NCI-H524 treated with DMSO at 0.1 percent for 48 hours (cell line): Measurements from ENCODE around the gene EMSY.
"Not testable (repeated sequence)": the region's sequence is repeated elsewhere in the genome, so short reads cannot be mapped to it uniquely, and the experiment has no call there.

Experiments used
- DNase-seq: peaks from one replicate; lab custom pipeline; 2025; lab: John Stamatoyannopoulos, UW

EMSY gene

DNA sequence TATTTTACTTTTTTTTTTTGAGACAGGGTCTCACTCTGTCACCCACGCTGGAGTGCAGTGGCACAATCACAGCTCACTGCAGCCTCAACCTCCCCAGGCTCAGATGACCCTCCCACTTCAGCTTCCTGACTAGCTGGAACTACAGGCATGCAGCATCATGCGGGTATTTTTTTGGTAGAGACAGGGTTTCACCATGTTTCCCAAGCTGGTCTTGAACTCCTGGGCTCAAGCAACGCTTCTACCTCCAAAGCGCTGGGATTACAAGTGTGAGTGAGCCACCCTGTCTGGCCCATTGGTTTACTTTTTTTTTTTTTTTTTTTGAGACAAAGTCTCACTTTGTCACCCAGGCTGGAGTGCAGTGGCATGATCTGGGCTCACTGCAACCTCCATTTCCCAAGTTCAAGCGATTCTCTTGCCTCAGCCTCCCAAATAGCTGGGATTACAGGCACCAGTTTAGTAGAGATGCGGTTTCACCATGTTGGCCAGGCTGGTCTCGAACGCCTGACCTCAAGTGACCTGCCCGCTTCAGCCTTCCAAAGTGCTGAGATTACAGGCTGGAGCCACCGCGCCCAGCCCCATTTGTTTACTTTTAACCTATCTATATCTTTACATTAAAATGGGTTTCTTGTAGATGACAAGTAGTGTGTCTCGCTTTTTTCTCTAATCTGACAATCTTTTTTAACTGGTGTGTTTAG, 127.5 kb downstream of the EMSY start:
- not testable (repeated sequence) for DNase-seq

DNA sequence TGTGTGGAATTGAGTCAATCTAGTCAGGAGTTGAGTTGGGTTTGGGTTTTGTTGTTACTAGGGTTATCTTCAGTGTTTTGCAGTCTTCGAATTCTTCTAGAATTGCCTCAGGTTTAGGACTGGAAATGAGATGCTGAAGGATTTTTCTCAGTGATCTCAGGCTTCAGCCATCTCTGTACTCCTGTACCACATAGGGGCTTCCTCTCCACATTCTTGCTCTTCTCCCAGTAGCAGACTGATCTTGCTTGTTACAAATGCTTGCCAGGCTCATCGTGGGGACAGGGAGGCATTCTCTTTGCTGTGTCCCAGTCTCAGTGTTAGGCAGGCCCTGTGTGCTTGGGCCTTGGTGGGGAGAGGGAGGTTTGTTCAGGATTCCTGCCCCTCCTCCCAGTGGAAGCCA, 129.6 kb downstream of the EMSY start:
- DNase-seq = no peak

DNA sequence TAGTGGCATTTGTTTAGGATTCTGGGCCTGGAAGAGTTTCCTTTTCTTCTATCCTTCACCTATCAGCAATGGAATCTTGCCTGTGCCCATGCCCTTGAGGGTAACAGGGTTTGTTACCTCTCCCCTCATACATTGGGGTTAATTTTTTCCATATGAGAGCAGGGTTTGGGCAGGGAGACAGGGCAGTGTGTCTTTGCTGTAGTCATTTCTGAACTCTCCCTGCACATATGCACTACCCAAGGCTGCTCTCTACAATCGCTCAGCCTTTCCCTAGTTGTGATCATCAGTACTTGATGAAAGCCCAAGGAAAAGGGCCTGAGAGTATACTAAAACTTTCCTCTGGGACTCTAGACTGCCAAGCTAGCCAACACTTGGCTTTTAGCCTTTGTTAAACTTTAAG, 130.1 kb downstream of the EMSY start:
- no peak for DNase-seq

DNA sequence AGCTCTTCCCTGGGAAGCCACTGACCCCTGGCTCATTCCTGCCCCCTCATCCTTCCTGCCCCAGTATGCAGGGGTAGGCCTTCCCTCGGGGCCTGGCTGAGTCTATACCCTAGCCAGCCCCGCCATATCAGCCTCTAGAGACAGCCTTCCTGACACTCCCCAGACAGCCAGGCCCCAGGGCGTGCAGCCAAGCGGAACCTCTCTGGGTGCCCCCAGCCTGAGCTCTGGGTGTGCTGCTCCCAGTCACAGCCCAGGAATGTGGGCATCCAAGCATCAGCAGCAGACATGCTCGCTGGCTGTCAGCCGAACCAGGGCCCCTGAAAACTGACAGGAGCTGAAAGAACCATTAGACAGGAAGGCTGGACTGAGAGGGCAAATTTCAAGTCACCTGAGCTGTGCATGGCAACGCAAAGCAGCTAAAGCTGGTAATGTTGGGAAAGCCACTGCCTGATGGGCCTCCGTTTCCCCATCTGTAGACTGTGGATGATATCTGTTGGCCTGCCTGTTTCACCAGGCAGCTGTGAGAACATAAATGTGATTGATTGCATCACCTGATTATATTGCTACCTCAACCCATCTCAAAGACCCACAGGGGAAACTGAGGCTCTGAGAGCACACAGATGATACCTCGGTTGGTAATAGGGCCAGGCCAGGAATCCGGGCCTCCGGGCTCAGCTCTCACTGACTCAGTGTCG, 132.6 kb downstream of the EMSY start:
- no peak for DNase-seq

DNA sequence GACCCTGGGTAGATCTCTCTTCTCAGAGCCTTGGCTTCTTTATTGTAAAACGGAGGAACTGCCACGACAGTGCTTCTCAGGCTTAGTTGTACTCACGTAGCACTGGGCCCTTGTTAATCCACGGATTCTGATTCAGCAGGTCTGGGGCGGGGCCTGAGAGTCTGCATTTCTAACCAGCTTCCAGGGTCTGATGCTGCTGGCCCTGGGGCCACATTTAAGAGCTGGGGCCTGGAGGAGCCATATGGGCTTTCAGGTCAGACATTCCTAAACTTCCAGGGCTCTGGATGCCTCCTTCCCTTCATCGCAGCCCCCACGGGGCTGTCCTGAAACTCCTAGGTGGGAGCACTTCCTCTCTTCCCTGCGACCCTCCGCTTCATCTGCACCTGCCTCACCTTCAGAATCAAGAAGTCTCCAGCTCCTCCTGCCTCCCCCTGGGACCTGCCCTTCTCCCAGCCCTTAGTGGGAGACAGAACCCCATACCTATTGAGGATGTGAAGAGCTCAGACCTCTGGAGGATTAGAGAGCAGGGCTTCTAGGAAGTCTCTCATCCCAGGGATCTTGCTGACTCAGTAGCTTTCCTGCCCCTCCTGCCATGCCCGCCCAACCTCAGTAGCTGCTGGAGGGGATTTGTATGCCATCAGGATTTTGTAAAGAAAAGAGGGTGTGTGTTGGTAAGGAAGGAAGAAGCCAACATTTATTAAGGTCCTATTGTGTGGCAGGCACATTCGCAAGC, 133.3 kb downstream of the EMSY start:
- no peak for DNase-seq

DNA sequence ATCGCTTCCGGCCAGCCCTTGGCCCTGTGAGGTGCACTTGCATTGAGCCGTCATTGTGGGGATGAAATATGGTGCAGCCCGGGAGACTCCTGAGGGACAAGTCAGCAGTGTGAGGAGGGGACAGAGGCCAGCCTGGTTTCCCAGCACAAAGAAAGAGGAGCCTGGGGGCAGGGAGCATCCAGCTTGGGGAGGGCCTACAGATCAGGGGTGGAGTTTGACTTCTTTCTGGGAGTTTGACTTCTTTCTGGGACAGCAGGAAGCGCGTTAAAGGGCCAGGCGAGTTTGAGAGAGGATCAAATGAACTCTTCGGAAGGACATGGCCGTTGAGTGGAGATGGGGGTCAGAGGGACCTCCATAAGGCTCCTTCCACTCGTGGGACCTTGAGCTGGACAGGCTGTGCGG, 133.8 kb downstream of the EMSY start:
- DNase-seq = no peak

DNA sequence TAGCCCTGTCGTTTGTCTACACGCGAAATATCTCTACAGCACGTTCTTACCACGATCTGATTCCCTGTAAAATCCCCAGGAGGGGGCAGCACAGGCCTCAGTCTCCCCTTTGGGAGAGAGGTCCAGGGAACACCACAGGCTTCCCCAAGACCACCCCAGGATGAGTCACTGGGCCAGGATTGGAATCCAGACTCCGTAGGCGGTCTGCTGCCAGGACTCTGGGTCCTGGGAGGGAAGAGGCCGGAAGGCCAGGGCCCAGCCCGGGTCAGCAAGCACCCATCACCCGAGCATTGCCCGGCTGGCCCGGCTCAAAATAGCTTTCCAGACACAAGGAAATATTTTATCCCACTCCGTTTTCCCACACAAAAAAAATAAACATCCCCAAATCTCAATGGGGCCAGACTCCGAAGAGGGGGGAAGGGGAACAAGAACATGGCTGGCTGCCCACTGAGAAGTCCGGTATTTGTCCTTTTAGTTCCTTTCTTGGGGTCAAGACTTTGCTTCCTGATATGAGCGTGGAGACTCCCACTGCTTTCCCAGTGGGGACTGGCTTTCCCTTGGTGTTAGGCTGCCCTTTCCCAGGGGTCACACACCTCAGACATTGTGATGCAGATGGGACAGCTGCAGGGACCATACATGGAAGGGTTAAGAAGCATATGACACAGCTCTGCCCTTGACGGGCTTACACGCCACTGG, 134.4 kb downstream of the EMSY start:
- DNase-seq = no peak

DNA sequence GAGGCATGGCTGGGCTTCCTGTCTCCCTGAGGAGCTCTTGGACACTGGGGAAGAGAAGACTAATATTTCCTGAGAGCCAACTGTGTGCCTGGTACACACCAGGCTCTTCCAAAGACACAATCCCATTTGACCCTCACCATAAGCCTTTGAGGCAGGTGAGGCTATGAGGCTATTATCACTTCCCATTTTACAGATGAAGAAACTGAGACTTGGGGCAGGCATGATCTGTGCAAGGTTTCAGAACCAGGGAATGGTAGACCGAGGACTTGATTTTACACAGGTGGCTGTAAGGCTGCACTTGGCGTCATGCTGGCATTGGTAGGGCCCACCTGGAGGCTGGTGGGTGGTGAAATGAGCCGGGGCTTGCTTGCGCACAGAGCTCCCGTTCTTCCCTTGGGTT, 134.9 kb downstream of the EMSY start:
- no peak for DNase-seq

DNA sequence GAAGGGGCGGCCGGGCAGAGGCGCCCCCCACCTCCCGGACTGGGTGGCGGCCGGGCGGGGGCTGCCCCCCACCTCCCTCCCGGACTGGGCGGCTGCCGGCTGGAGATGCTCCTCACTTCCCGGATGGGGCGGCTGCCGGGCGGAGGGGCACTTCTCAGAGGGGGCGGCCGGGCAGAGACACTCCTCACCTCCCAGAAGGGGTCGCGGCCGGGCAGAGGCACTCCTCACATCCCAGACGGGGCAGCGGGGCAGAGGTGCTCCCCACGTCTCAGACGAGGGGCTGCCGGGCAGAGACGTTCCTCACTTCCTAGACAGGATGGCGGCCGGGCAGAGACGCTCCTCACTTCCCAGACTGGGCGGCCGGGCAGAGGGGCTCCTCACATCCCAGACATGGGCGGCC, 137.7 kb downstream of the EMSY start:
- DNase-seq = not testable (repeated sequence)

DNA sequence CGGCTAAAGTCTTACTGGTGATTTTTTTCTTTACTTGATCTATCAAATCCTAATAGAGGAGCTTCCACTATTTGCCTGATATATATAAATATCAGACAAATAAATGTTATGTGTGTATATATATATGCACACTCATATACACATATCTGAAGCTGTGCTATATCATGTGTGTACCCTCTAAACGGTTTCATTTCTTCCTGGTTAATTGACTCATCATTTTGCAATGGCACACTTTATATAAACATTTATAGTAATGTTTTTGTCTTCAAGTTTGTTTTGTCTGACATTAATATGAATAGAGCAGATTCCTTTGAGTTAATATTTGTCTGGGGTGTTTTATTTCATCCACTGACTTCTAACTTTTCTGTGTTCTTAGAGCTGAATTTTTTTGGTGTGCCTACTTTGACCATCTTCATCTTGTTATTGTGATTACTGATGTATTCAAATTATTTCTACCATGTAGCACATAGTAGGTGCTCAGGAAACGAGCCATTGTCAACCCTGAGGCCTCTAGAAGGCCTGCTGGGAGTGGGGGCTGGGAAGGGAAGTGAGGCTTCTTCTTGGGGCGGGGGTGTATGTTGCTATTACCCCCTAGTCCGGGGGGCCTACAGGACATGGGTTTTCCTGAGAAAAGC, 143.1 kb downstream of the EMSY start:
- DNase-seq = no peak

DNA sequence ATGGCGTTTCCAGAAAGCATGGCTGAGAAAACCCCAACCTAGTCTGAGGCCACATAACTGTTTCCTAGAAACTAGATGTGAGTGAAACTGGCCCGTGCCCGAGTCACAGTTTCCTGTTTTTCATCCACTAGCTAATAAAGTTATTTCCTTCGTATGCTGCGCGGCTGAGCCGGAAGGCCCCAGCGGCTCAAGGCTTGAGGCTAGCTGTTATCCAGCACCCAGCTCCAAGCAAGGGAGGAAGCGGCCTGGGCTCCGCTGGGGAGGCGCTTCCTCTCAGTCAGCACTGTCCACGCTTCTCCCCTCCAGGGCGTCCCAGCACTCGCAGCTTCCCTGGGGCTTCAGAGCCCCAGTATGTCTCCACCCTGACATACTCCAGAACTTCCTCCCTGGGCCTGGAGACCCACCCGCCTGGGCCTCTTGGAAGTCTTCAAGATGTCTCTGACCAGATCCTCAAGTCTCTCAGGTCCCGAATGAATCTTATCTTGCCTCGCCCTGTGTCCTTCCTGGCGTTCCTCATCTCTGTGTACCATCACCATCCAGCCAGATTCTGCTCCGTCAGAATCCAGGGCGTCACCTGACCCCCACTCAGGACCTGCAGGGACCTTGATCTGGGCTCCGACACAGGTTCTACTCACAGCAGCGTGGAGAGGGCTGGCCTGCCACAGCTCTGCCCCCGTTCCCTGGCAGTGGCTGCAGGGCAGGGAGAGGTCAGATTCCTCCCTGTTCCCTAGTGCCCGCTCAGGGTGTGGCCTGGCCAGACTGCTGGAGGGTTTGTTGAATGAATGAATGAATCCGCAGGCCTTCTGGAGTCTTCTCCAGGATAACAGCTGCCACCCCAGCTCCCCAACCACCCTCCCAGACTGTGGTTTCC, 143.9 kb downstream of the EMSY start:
- DNase-seq = no peak

DNA sequence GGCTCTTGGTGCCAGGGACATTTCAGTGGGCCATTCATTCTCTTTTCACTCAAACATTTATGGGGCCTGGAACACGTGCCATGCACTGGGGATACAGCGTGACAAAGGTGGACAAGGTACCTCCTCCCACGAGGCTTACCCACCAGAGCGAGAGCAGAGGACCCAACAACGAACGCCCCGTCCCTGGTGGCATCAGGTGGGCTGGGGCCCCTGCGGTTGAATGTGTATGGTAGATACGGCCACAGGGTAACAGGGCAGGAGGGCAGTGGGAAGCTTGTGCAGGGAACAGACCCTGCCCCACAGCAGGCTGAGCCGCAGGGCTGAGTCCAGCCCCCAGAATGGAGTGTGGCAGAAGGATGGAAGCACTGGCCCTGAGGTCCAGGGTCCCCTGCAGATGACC, 144.7 kb downstream of the EMSY start:
- no peak for DNase-seq

DNA sequence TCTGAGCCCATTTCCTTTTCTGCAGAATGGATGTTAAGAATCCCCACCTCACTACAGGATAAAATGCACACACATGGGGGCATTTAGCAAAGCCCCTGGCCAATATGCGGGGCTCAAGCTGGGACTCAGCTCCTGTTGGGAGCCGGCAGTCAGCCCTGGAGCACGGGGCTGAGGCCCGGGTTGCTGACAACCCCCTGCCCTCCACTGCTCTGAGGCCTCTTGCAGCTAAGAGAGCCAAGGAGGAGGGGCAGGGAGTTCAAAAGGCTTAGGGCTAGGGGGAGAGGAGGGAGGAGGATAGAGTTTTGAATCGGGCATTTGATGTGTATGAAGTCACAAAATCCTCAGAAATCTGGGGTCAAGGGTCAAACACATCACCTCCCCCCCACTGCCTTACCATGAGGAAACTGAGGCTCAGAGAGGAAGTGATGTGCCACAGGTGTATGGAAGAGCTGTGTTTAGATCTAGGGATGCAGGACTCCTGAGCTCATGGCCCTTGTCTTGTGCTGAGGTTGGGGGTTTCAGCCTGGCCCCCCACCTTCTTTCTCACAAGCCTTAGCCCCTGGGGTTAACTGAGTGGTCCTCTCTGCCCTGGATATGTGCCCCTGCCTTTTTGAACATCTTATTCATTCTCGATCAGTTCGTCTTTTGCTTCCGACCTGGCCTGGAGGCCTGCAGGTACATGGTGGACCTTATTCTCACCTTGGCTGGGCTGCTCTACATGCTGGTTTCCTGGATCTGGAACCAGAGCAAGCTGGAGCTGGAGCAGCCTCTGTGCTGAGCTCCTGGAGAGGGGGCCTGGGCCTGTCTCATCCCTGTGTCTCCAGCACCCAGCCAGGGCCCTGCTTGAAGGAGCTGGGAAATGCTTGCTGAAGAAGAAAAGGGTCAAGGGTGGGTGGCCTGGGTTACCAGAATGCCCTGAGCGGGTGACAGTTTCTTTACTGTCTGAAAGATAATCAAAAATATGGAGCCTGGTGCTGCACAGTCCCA, 145.4 kb downstream of the EMSY start:
- no peak for DNase-seq

DNA sequence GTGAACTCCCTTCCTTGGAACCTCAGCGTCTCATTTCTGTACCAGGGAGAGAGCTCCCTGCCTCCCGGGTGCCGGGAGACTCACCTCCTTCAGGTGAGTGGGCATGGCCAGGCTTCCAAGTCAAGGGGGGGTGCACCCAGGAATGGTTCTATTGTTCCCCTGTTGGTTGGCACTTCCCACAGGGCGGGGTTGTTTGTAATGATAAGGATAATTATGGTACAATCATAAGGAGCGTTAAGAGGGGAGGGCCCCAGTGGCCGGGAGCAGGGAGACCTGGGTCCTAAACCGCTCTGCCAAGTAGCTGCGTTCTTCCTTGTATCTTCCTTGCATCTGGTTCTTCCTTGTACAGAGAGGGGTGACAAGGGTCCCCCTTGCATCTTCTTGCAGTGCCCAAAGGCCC, 146.6 kb downstream of the EMSY start:
- no peak for DNase-seq

DNA sequence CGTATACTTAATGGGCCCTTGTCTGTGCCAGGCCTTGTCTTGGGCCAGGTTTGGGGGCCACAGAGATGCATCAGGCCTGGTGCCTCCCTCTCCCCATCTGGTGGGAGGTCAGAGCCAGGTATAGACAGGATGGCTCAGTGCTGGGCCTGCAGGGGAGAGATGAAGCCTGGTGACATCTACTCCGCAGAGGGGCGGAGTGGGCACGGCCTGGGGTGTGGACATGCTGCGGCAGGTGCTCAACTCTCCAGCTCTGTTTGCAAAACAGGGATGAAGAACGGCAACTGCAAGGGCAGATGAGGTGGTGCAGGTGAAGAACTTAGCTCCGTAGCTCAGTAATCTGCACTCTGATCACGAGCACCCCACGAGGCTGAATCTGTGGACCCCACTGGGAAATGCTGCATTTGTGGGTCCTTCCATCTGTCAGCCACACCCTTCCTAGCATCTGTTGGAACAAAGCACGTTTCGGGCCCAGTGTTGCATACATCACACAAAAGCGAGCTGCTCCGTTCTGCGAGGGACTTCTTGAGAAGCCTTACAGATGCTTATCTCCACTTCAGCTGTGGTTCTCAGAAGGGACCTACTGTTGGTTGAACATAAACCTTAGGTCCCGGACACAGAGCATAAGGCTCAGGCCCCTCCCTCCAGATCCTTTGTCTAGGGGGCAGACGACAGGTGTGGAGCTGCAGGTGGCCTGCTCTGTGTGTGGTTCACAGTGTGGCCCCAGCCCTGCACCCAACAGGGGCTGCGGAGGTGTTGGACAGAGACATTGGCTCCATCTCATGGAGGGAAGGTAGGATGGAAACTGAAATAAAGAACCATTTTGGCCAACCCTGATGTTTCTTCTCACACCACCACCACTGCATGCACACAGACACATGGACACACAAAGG, 147.5 kb downstream of the EMSY start:
- no peak for DNase-seq

DNA sequence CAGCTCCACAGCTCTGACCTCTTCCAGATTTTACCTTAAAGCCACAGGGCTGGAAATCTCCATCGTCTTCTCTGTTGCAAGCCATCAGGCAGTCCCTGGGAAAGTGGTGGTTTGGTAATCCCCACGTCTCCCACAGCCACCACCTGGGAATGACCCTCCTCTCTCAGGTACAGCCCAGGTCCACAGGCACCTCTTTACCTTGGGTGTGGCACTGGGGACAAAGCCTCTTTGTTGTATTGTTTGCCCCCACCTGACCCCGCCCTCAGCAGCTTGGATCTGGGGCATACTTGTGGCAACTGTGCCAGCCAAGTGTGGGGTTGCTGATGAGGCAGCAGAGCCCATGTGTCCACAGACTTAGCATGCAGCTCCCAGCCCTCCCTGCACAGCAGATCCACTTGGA, 148.1 kb downstream of the EMSY start:
- DNase-seq = no peak

DNA sequence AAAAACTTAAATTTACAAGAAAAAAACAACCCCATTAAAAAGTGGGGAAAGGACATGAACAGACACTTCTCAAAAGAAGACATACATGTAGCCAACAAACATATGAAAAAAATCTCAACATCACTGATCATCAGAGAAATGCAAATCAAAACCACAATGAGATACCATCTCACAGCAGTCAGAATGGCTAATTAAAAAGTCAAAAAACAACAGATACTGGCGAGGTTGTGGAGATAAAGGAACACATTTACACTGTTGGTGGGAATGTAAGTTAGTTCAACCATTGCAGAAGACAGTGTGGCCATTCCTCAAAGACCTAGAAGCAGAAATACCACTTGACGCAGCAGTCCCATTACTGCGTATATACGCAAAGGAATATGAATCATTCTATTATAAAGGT, 150.3 kb downstream of the EMSY start:
- not testable (repeated sequence) for DNase-seq

DNA sequence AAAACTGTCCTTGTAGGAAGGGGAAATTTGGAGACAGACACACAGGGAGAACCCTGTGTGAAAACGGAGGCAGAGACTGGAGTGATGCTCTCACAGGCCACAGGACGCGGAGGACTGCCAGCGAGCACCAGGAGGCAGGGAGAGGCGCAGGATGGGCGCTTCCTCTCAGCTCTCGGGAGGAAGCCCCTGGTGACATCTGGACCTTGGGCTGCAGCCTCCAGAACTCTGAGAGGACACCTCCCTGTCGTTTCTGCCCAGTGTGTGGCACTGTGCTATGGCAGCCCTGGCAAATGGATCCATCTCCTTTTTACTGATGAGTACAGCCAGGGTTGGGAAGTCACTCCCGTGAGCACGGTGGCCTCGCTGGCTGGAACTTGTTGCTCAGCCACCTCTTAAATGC, 151.8 kb downstream of the EMSY start:
- no peak for DNase-seq
